Measurements from ENCODE around the gene EID2. TPM values are rescaled to one million over a fixed set of nuclear protein-coding genes. Genes with fewer than 3 reads are reported as not detected.

EID2 gene
- total and polyA plus RNA-seq, 2 donors (not counting 3 experiments of a cell fraction or from before 2014, with no cell fraction given) = 6.6 to 17.4 TPM

DNA sequence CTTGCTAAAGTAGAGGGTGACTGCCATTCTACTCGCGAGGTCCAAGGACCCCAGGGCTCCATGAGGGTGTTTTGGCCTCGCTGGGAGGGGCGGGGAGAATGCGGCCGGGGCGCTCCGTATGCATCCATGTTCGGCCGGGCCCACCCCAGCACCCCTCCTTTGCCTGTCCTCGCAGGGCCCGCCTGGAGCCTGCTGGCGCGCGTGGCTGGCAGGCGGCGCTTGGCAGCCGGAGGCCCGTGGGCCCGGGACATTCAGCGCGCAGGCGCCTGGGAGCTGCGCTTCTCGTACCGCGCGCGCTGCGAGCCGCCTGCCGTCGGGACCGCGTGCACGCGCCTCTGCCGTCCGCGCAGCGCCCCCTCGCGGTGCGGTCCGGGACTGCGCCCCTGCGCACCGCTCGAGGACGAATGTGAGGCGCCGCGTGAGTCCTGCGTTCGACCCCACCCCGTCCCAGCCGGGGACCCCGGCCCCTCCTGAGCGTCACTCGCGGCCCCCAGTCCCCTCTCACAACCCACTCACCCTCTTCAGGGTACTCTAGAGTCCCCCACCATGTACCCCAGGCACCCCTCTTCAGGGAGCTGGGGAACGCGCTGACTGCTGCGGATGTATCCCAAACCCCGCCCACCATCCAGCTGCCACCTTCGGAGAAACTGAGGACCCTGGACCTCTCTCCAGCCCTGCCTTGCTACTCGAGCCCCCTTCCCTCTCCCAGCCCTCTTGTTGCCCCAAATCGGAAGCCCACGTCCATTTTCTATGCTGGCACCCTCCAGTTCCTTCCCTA, 37.1 kb downstream of the EID2 start:
- no peak overlapping the region for H3K4me3 ChIP-seq (replicated peaks in 1 of 3; ENCODE audit: insufficient read depth in 1 of 3, low read depth in 1 of 3, low read length in 3 of 3)
- H4K20me1 ChIP-seq (replicated peaks; ENCODE audit: control insufficient read depth, extremely low read depth, insufficient read depth, low read length) = no peaks in the 10 kb centered on the region
- no peak overlapping the region for H3K27ac ChIP-seq (ENCODE audit: insufficient read depth, low read depth, low read length)
- H3K4me2 ChIP-seq (ENCODE audit: insufficient read depth, low read length) = no peak overlapping the region
- ChIA-PET POLR2A (no interaction called here), CTCF (interaction anchor here (0.6 to 1.7 kb wide), 16 partner anchors 9 to 105 kb away, joined by 3 to 14 read pairs (median 4); partner anchors contain the start of genes EID2B, RPS16 and SELENOV)
- H3K9me3 ChIP-seq (replicated peaks; ENCODE audit: control insufficient read depth, insufficient read depth, low read length) = no peaks in the 10 kb centered on the region
- no peaks in the 10 kb centered on the region for H3K79me2 ChIP-seq (ENCODE audit: control insufficient read depth, insufficient read depth, low read length)
- intact Hi-C loops (cut with micrococcal nuclease) (no loop called here), dilution Hi-C loops (cut with MboI; ENCODE audit: extremely low pct_ligation_motif_present, low sequenced_read_pairs) (no loop called here)
- H3K9me1 ChIP-seq (replicated peaks; ENCODE audit: control insufficient read depth, extremely low read depth, insufficient read depth, low read length) = no peaks in the 10 kb centered on the region
- peaks cover 31 to 32% of the 10 kb centered on the region in 2 experiments for H3K27me3 ChIP-seq (ENCODE audit: control insufficient read depth in 2 of 2, insufficient read depth in 2 of 2, low read length in 2 of 2)
- TF ChIP-seq, protein P1, sequence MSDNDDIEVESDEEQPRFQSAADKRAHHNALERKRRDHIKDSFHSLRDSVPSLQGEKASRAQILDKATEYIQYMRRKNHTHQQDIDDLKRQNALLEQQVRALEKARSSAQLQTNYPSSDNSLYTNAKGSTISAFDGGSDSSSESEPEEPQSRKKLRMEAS (IDR thresholded peaks at IDR 0.05; ENCODE audit: insufficient read depth, insufficient read length) = peak; percentile 84
- TF ChIP-seq GATA2 (IDR thresholded peaks at IDR 0.05; ENCODE audit: insufficient read depth, insufficient read length, low read depth, low read length) (no peak), FOS (IDR thresholded peaks at IDR 0.05; ENCODE audit: borderline replicate concordance, insufficient read depth, low read length) (no peak), POLR2AphosphoS5 (IDR thresholded peaks at IDR 0.05; ENCODE audit: insufficient read depth, low read depth, low read length) (peak; percentile 46), MYC (IDR thresholded peaks at IDR 0.05; ENCODE audit: low read depth, low read length) (peak; percentile 40), JUN (IDR thresholded peaks at IDR 0.05; ENCODE audit: borderline replicate concordance, insufficient read depth, insufficient read length, low read depth) (no peak), EZH2 (IDR thresholded peaks at IDR 0.05; ENCODE audit: borderline replicate concordance, low read depth, low read length, severe bottlenecking) (no peak), POLR2A (IDR thresholded peaks at IDR 0.05; ENCODE audit: low read depth, low read length) (no peak)
- TF ChIP-seq, protein P2, sequence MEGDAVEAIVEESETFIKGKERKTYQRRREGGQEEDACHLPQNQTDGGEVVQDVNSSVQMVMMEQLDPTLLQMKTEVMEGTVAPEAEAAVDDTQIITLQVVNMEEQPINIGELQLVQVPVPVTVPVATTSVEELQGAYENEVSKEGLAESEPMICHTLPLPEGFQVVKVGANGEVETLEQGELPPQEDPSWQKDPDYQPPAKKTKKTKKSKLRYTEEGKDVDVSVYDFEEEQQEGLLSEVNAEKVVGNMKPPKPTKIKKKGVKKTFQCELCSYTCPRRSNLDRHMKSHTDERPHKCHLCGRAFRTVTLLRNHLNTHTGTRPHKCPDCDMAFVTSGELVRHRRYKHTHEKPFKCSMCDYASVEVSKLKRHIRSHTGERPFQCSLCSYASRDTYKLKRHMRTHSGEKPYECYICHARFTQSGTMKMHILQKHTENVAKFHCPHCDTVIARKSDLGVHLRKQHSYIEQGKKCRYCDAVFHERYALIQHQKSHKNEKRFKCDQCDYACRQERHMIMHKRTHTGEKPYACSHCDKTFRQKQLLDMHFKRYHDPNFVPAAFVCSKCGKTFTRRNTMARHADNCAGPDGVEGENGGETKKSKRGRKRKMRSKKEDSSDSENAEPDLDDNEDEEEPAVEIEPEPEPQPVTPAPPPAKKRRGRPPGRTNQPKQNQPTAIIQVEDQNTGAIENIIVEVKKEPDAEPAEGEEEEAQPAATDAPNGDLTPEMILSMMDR (IDR thresholded peaks at IDR 0.05; ENCODE audit: extremely low read depth in 1 of 2, insufficient read depth in 1 of 2, low read depth in 1 of 2, low read length in 2 of 2) = peak; percentile 82
- H3K4me1 ChIP-seq (ENCODE audit: control insufficient read depth, extremely low read depth, insufficient read depth, low read length) = peaks cover 10% of the 10 kb centered on the region
- H3K9ac ChIP-seq (replicated peaks; ENCODE audit: extremely low read depth, insufficient read depth, low read length) = no peak overlapping the region
- H3K36me3 ChIP-seq (ENCODE audit: control insufficient read depth in 2 of 2, extremely low read depth in 1 of 2, insufficient read depth in 2 of 2, low read length in 2 of 2) = no peaks in the 10 kb centered on the region
- FAIRE-seq (peak; percentile 63), DNase-seq (ENCODE audit: low read depth, low spot score) (peak; percentile 67)
- H2AFZ ChIP-seq (ENCODE audit: low read depth, low read length) = peak overlapping the region; percentile 62
- no TSS peak for BruUV-seq (replicated peaks)
